Loucy (cell line): Measurements from ENCODE around the gene FAXDC2.
"Not testable (repeated sequence)": the region's sequence is repeated elsewhere in the genome, so short reads cannot be mapped to it uniquely, and the experiment has no call there.

Experiments
- EZH2phosphoT487 ChIP-seq: fragments of 200-600 bp; IDR thresholded peaks from 2 replicates; pipeline ENCODE4 v1.6.1; 2018; ENCODE audit warnings: antibody characterized with exemption, mild to moderate bottlenecking, moderate library complexity, borderline replicate concordance
- TF ChIP-seq, protein P1 (sequence below): fragments of 200-600 bp; sonication (generic); conservative IDR thresholded peaks from 2 replicates; pipeline ENCODE4 v1.5.1; 2014; ENCODE audit warnings: mild to moderate bottlenecking, antibody characterized with exemption, low read length

DNA sequence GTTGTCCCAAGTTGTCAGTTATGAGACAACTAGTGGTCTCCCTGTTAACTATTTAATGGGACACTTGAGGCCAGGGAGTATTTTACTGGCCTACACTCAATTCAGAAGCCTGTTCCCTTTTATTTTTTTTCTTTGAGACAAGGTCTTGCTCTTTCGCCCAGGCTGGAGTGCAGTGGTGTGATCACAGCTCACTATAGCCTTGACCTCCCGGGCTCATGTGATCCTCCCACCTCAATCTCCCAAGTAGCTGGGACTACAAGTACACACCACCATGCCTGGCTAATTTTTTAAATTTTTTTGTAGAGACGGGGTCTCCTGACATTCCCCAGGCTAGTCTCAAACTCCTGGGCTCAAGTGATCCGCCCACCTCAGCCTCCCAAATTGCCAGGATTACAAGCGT lies 27.5 kb downstream of the FAXDC2 start:
- not testable (repeated sequence) for TF ChIP-seq EZH2phosphoT487
- TF ChIP-seq, protein P1, sequence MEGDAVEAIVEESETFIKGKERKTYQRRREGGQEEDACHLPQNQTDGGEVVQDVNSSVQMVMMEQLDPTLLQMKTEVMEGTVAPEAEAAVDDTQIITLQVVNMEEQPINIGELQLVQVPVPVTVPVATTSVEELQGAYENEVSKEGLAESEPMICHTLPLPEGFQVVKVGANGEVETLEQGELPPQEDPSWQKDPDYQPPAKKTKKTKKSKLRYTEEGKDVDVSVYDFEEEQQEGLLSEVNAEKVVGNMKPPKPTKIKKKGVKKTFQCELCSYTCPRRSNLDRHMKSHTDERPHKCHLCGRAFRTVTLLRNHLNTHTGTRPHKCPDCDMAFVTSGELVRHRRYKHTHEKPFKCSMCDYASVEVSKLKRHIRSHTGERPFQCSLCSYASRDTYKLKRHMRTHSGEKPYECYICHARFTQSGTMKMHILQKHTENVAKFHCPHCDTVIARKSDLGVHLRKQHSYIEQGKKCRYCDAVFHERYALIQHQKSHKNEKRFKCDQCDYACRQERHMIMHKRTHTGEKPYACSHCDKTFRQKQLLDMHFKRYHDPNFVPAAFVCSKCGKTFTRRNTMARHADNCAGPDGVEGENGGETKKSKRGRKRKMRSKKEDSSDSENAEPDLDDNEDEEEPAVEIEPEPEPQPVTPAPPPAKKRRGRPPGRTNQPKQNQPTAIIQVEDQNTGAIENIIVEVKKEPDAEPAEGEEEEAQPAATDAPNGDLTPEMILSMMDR, result not testable (repeated sequence)
